Measurements from ENCODE around the gene C6orf89.

- TF ChIP-seq POLR2AphosphoS5 (IDR thresholded peaks at IDR 0.05; ENCODE audit: low read depth, low read length): no peak
- TF ChIP-seq POLR2A (IDR thresholded peaks at IDR 0.05; ENCODE audit: low read depth, low read length): no peak
- no peak for TF ChIP-seq TAF1 (IDR thresholded peaks at IDR 0.05; ENCODE audit: borderline replicate concordance, low read depth, low read length)
Measured at GRCh38 chr6:36844232-36845170, 41.3 kb upstream of the C6orf89 start.
